H1 (cell line): ENCODE measurements around the gene ATL3.

ENCODE experiments used
- CEBPB ChIP-seq: IDR thresholded peaks from 2 replicates; pipeline ENCODE4 v1.6.1; 2012; ENCODE audit warnings: low read depth, low read length
- HDAC2 ChIP-seq, 2 experiments: fragments of 300-600 bp in 1 of 2; sonication (generic) in 1 of 2; IDR thresholded peaks; 2 replicates each; pipeline ENCODE4 v1.6.1; 2011 to 2012; ENCODE audit warnings: low read depth in 2 of 2, low read length in 2 of 2, mild to moderate bottlenecking in 2 of 2, moderate library complexity in 2 of 2, borderline replicate concordance in 1 of 2, inconsistent platforms in 1 of 2
- POLR2A ChIP-seq, 2 experiments: IDR thresholded peaks; 1 replicate in 1 of 2; 2 replicates in 1 of 2; pipeline ENCODE4 v1.6.1; 2011; ENCODE audit warnings: low read depth in 2 of 2, low read length in 2 of 2, mild to moderate bottlenecking in 2 of 2; ENCODE audit errors: control extremely low read depth in 1 of 2
- POLR2AphosphoS5 ChIP-seq: IDR thresholded peaks from 2 replicates; pipeline ENCODE4 v1.6.1; 2011; ENCODE audit warnings: low read depth, low read length

- no peak for TF ChIP-seq POLR2AphosphoS5
- no peak for TF ChIP-seq POLR2A (IDR thresholded peaks at IDR 0.05; ENCODE audit: control extremely low read depth in 1 of 2, low read depth in 2 of 2, low read length in 2 of 2)
- no peak; a peak in 1 of 4 replicates for TF ChIP-seq HDAC2 (IDR thresholded peaks at IDR 0.05; ENCODE audit: borderline replicate concordance in 1 of 2, low read depth in 2 of 2, low read length in 2 of 2)
- TF ChIP-seq CEBPB, result 0 out of 2 replicates have a peak, but pooled peaks have one; percentile 13
Observed at GRCh38 chr11:63680834-63681320, 9.7 kb upstream of the ATL3 start.
